Subcutaneous abdominal adipose tissue (tissue), 5 donors: ENCODE data around the gene SUMO3.

Source experiments
- H3K27ac ChIP-seq: one replicate; pipeline ENCODE4 v1.7.0; 2013; ENCODE audit warnings: low read depth, mild to moderate bottlenecking, inconsistent platforms, low read length, moderate library complexity
- H3K27me3 ChIP-seq, 5 donors: one replicate each; pipeline ENCODE4 v1.7.0; 2013; ENCODE audit warnings: low read length in 5 of 5, inconsistent platforms in 1 of 5; ENCODE audit not compliant: control insufficient read depth in 5 of 5, insufficient read depth in 4 of 5
- H3K36me3 ChIP-seq, 5 donors: one replicate each; pipeline ENCODE4 v1.7.0; 2013; ENCODE audit warnings: low read length in 5 of 5; ENCODE audit not compliant: control insufficient read depth in 5 of 5, insufficient read depth in 5 of 5
- H3K4me1 ChIP-seq, 5 donors: one replicate each; pipeline ENCODE4 v1.7.0; 2013; ENCODE audit warnings: low read length in 5 of 5, mild to moderate bottlenecking in 3 of 5, moderate library complexity in 1 of 5; ENCODE audit not compliant: control insufficient read depth in 5 of 5, insufficient read depth in 5 of 5
- H3K4me3 ChIP-seq, 5 donors: one replicate each; pipeline ENCODE4 v1.7.0; 2013; ENCODE audit warnings: low read length in 5 of 5, low read depth in 1 of 5
- H3K9ac ChIP-seq, 5 donors: one replicate each; pipeline ENCODE4 v1.7.0; 2013; ENCODE audit warnings: low read length in 5 of 5, mild to moderate bottlenecking in 4 of 5, moderate library complexity in 3 of 5
- H3K9me3 ChIP-seq, 5 donors: one replicate each; pipeline ENCODE4 v1.7.0; 2013; ENCODE audit warnings: low read length in 5 of 5; ENCODE audit not compliant: control insufficient read depth in 5 of 5
- donor health status: healthy.
- donor health status: healthy.
- donor health status: healthy.
- donor health status: healthy.
- donor health status: healthy.

Gene SUMO3

GRCh38 chr21:44817914-44818639, at the start of gene SUMO3:
Gene SUMO3, minus strand, starts transcription at chr21:44818062. Its CDS starts 94 bp downstream, at chr21:44817968.
- Histone ChIP-seq H3K4me1 (peaks cover 0 to 36% (median 33%) of the 10 kb centered on the region in 5 donors), H3K27me3 (no peaks in the 10 kb centered on the region), H3K36me3 (peaks cover 0 to 9% (median 9%) of the 10 kb centered on the region in 5 donors), H3K27ac (peak within 1 kb of the TSS; percentile 57), H3K9me3 (peaks cover 4 to 38% (median 32%) of the 10 kb centered on the region in 5 donors), H3K9ac (peak within 1 kb of the TSS in 4 of 5 donors; percentile 73 to 87 (median 75)), H3K4me3 (peak within 1 kb of the TSS in 4 of 5 donors; percentile 64 to 73 (median 69))

DNA sequence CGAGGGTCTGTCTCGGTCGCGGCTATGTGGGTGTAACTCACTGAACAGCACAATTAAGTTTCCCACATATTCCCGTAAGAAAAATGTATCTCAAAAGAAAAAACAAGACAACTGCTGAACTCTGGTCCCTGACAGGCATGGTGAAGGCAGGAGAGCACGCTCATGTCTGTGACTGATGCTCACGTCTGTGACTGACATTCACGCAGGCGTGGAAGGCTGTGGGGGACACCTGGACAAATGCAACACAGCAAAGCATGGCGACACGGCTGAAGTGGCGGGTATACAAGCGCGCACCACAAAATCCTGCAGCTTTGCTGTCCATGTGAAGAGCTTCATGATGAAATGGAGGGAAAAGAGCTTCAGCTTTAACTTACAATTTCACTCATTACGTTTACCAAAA, 49.6 kb upstream of the SUMO3 start:
- no peaks in the 10 kb centered on the region for H3K27me3 ChIP-seq
- H3K4me3 ChIP-seq, result no peak overlapping the region
- no peaks in the 10 kb centered on the region for H3K9me3 ChIP-seq
- peaks cover 25 to 66% (median 64%) of the 10 kb centered on the region in 5 donors for H3K4me1 ChIP-seq
- no peak overlapping the region for H3K9ac ChIP-seq
- H3K36me3 ChIP-seq, result peaks cover 0 to 36% (median 23%) of the 10 kb centered on the region in 5 donors
- H3K27ac ChIP-seq, result no peak overlapping the region

DNA sequence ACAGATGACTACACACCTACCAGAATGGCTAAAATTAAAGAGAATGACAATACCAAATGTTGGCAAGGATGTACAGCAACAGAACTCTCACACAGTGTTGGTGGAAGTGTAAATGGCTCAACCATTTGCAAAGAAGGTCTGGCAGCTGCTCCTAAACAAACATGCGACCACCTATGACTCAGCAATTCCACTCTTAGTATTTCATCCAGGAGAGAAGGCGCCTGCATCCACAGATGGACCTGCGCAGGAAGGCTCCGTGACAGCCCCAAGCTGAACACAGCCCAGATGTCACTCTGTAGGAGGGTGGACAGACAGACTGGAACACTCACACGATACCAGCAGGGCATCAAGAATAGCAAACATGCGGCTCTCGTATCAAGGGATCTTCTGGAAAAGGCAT, 48.9 kb upstream of the SUMO3 start:
- Histone ChIP-seq H3K27ac (no peak overlapping the region), H3K9ac (no peak overlapping the region)

GRCh38 chr21:44865561-44866280, 47.9 kb upstream of the SUMO3 start:
- Histone ChIP-seq H3K27me3 (no peaks in the 10 kb centered on the region), H3K36me3 (peaks cover 0 to 49% (median 32%) of the 10 kb centered on the region in 5 donors), H3K27ac (peak overlapping the region; percentile 23), H3K4me1 (peaks cover 13 to 48% (median 47%) of the 10 kb centered on the region in 5 donors), H3K4me3 (peak overlapping the region in 2 of 5 donors; percentile 22 to 37), H3K9ac (peak overlapping the region in 2 of 5 donors; percentile 38 to 62), H3K9me3 (no peaks in the 10 kb centered on the region)

More for the DNA sequence above, 48.9 kb upstream of the SUMO3 start:
- Histone ChIP-seq H3K4me3 (no peak overlapping the region), H3K36me3 (peaks cover 0 to 40% (median 24%) of the 10 kb centered on the region in 5 donors), H3K4me1 (peaks cover 18 to 59% (median 57%) of the 10 kb centered on the region in 5 donors), H3K27me3 (no peaks in the 10 kb centered on the region), H3K9me3 (no peaks in the 10 kb centered on the region)

DNA sequence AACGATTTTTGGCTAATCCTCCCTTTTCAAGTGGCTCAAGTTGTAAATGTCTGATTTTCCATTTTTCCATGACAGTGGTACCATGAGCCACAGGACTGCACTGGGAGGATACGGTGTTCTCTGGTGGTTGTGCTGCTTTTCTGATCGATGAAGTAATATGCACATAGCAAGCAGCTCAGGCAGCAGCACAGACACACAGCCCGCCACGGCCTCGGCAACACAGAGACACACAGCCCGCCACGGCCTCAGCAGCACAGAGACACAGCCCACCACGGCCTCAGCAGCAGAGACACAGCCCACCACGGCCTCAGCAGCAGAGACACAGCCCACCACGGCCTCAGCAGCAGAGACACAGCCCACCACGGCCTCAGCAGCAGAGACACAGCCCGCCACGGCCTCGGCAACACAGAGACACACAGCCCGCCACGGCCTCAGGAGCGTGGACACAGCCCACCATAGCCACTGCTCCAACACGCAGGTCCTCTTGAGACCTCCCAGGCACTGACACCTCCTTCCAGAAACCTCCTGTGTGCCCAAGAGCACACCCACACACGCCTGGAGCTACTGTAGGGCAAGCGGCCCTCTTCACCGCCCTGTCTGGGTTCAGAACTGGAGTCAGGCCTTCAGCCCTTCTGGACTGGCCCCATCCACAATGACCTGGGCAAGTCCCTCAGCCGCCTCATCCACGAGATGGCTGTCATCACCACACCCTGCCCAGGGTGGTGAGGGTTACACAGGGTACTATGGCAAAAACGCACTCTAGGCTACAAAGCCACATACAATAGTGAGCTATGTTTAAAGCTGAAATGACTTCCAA, 45.2 kb upstream of the SUMO3 start:
- Histone ChIP-seq H3K4me1 (peaks cover 17 to 36% (median 30%) of the 10 kb centered on the region in 5 donors), H3K9ac (no peak overlapping the region), H3K9me3 (no peaks in the 10 kb centered on the region), H3K27me3 (no peaks in the 10 kb centered on the region), H3K27ac (no peak overlapping the region), H3K36me3 (peaks cover 0 to 71% (median 53%) of the 10 kb centered on the region in 5 donors), H3K4me3 (no peak overlapping the region)

- Histone ChIP-seq H3K4me3 (no peak overlapping the region), H3K9me3 (no peaks in the 10 kb centered on the region), H3K27ac (no peak overlapping the region), H3K4me1 (peaks cover 5 to 16% (median 10%) of the 10 kb centered on the region in 5 donors), H3K36me3 (peaks cover 3 to 80% (median 73%) of the 10 kb centered on the region in 5 donors), H3K27me3 (no peaks in the 10 kb centered on the region), H3K9ac (no peak overlapping the region)
These were observed 40.9 kb upstream of the SUMO3 start for GRCh38 chr21:44858791-44859190.

DNA sequence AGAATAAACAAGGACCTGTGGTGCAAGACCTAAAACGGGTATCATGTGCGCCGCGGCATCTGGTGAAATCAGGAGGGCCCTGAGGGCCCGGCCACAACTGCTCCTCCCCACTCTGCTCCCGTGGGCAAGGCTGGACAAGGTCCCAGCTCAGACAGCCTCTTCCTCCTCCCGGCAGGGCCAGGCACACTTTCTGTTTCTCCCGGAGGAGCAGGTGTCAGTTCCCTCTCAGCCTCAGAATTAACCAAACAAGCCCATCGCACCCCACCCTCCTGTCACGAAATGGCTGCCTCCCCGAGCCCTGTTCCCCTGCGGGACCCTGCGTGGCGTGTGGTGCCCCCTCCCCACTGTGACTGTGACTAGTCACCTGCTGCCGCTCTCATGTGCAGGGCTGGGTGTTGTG, 40.4 kb upstream of the SUMO3 start:
- H3K36me3 ChIP-seq, result peaks cover 3 to 80% (median 72%) of the 10 kb centered on the region in 5 donors
- no peaks in the 10 kb centered on the region for H3K9me3 ChIP-seq
- no peak overlapping the region for H3K4me3 ChIP-seq
- H3K9ac ChIP-seq, result no peak overlapping the region
- no peak overlapping the region for H3K27ac ChIP-seq
- H3K4me1 ChIP-seq, result peaks cover 5 to 16% (median 10%) of the 10 kb centered on the region in 5 donors
- H3K27me3 ChIP-seq, result no peaks in the 10 kb centered on the region

GRCh38 chr21:44857127-44857892, 39.4 kb upstream of the SUMO3 start:
- H3K9ac ChIP-seq, result no peak overlapping the region
- H3K36me3 ChIP-seq, result peaks cover 3 to 80% (median 76%) of the 10 kb centered on the region in 5 donors
- H3K27me3 ChIP-seq, result no peaks in the 10 kb centered on the region
- no peaks in the 10 kb centered on the region for H3K9me3 ChIP-seq
- no peak overlapping the region for H3K27ac ChIP-seq
- no peak overlapping the region for H3K4me3 ChIP-seq
- peaks cover 5 to 16% (median 10%) of the 10 kb centered on the region in 5 donors for H3K4me1 ChIP-seq

DNA sequence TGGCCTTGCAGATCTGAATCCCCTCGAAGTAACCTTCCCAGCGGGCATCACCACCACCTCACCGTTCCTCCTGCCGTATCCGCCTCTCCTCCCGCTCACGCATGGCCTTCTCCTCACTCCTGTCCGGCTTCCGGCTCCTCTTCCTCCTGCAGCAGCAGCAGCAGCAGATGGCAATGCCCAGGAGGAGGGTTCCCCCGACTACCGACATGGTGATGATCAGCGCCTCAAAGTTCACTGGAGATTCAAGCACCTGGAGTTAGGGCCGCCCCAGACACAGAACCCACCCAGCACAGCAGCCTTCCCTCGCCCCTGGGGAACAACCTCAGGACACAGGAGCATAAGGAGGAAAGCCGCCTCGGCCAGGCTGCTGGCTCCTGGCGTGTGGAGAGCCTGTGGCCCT, 38.3 kb upstream of the SUMO3 start:
- Histone ChIP-seq H3K27ac (no peak overlapping the region), H3K36me3 (peaks cover 7 to 81% (median 75%) of the 10 kb centered on the region in 5 donors), H3K27me3 (no peaks in the 10 kb centered on the region), H3K9ac (no peak overlapping the region), H3K4me1 (peaks cover 5 to 16% (median 10%) of the 10 kb centered on the region in 5 donors), H3K4me3 (no peak overlapping the region), H3K9me3 (no peaks in the 10 kb centered on the region)
